CD4-positive, alpha-beta T cell treated with Interferon alpha-2 for 1 hour (primary cell): Measurements from ENCODE around the gene GPR141.

Experiments
- DNase-seq, 2 donors: peaks; one replicate each; pipeline ENCODE4 v3.0.0-alpha.2; 2020 to 2022

GPR141 gene

GRCh38 chr7:37732888-37733287 is 49.3 kb downstream of the GPR141 start:
- no peak for DNase-seq

GRCh38 chr7:37735196-37735595 is 51.6 kb downstream of the GPR141 start:
- no peak for DNase-seq

DNA sequence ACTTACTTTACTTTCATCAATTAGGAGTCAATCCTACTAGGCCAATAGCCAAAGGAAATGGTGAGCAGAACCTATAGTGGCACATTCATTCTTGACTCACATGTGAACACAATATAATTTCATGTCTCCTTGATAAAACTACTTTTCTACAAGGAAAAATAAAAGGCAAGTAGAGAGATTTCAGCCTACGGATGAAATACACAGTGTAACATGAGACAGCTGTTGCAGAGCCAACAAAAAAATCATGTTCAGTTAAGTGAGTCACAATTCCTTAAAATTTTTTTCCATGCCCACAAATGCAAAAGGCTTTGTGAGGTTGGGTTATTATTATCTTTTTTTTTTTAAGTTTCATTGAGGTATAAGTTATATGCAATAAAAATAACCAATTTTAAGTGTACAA is 54.8 kb downstream of the GPR141 start:
- no peak for DNase-seq

DNA sequence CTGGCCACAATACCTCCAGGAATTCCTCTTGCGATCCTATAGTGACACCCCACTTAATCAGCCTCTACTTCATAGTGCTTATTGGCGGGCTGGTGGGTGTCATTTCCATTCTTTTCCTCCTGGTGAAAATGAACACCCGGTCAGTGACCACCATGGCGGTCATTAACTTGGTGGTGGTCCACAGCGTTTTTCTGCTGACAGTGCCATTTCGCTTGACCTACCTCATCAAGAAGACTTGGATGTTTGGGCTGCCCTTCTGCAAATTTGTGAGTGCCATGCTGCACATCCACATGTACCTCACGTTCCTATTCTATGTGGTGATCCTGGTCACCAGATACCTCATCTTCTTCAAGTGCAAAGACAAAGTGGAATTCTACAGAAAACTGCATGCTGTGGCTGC is 56.8 kb downstream of the GPR141 start:
- DNase-seq: no peak

DNA sequence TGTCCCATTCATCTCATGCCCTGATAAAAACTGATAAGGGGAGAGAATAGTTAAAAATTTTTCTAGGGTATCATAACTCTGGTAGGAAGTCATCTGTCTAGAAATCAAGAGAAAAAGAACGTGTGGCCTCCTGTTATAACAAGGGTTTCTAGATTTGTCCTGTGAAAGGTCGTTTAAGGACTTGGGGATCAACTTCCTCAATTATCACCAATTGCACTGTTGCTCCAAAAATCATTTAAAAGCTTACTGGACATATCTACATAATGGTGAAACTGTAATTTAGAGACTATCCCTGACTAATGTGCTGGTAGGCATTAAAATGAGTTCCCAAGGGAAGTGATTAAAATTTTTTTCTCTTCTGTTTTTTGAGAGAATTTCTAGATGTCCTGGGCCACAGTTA is 58.2 kb downstream of the GPR141 start:
- no peak for DNase-seq

- no peak for DNase-seq
Measured at GRCh38 chr7:37751096-37751495, 67.5 kb downstream of the GPR141 start.

DNA sequence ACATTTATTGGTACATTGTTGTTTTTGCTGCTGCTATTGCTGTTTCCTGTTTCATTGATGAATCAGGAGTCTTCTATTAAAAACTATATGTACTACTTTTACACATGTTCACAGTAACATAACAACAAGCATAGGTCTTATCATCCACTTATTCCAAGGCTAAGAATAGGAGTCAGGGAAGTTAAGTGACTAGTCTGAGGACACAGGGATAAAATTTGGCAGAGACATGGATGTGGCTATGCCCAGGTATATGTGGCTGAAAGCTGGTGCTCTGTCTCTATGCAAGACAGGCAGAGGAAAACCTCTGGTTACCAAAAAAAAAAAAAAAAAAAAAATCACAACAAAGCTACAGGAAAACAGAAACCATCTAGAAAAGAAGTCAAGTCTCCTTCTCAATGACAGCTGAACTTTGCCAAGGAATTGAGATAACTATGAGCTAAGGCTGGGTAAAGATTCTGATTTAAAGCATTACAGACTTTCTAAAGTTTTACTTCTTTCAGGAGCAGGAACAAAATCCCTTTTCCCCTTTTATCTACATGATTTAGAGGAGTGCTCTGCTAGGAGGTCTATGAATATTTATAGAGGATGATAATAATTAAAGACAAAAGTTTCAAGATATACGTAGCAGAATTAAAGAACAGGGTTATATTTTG is 70.0 kb downstream of the GPR141 start:
- DNase-seq: no peak

DNA sequence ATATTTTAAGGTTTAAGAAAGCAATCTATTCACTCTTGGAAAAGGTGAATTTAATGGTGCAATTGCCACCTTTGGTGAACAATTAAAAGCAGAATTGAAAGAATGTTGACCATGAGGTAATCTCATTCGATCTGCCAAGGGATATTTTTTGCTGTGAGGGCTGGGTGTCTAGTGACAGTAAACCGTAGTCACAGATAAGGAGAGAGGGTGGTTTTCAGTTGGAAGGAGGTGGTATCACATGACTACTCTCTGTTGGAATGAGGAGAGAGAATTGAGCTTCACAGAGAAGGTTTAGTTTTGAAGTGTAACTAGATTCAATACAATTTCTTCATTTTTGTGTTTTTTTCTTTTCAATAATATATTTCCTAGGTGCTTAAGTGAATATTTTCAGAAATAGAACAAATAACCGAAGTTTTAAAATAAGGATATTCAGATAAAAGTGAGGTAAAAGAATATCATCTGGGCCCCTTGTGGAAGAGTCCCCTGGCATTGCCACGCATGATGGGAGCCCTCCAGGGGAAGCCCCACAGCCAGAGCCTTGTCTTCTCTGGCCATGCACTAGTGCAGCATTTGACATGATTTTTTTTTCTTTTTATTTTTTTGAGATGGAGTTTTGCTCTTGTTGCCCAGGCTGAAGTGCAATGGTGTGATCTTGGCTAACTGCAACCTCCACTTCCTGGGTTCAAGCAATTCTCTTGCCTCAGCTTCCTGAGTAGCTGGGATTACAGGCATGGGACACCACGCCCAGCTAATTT is 73.4 kb downstream of the GPR141 start:
- no peak for DNase-seq

DNA sequence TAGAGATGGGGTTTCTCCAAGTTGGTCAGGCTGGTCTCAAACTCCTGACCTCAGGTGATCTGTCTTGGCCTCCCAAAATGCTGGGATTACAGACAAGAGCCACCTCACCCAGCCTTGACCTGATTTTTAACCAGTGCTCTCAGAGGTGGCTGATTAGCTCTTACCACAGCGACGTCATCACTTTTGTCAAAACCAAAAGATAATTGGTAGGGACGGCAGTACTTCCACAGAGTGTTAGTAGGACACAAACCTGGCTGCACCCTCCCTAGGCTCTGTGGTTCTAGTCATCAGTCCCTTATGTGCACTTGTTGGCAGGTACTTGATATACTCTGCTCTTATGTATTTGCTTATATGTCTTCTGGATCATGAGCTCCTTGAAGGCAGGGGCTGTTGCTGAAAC is 74.0 kb downstream of the GPR141 start:
- DNase-seq: peak in 1 of 2 donors; percentile 2

- DNase-seq: no peak
Measured at GRCh38 chr7:37758501-37759045, 75.0 kb downstream of the GPR141 start.

- no peak for DNase-seq
Measured at GRCh38 chr7:37759526-37759925, 76.0 kb downstream of the GPR141 start.

GRCh38 chr7:37765421-37765829 is 81.9 kb downstream of the GPR141 start:
- no peak for DNase-seq

DNA sequence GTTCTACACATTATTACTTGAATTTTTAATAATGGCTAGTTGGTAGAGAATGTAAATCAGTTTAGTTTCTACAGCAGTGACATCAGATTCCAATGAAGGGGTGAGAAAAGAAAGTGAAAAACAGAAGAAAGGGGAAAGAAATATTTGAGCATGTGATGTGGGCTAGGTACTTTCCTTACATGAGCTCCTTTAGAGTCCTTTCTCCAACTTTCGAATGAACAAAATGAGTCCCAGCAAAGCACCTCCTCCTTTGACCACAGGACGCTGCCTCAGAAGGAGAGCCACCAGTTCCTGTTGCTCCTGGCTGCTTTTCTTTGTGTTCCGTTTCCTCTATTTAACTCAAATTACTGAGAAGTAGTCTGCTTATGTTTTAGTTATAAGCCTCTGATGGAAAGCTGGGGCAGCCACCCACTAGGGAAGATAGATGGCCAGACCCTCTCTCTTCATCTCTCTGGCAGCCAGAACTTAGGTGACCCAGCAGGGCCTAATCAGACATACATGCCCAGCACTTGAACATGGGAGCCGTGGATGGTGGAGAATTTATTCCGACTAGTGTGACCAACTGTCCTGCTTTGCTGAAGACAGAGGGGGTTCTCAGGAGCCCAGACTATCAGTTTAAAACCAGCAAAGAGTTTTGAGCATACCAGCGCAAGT is 82.4 kb downstream of the GPR141 start:
- DNase-seq: peak; percentile 19 to 51

- DNase-seq: no peak
Measured at GRCh38 chr7:37768611-37769010, 85.0 kb downstream of the GPR141 start.

DNA sequence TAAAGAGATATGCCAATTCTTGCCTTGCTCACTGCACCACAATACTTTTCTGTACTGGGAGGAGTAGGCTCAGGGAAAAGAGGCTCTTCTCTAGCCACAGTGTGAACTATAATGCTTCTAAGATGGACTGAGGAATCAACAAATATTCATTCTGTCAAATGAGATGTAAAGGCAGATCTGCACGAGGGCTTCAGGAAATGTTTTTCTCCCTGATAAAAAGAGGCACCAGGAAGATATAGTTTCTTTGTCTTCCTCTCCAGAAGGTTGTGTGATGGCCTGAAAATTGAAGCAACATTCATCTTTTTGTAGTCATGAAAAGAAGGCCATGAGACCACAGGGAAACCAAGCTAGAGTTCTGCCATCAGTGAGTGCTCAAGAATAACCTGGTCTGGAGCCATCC is 85.7 kb downstream of the GPR141 start:
- no peak for DNase-seq

DNA sequence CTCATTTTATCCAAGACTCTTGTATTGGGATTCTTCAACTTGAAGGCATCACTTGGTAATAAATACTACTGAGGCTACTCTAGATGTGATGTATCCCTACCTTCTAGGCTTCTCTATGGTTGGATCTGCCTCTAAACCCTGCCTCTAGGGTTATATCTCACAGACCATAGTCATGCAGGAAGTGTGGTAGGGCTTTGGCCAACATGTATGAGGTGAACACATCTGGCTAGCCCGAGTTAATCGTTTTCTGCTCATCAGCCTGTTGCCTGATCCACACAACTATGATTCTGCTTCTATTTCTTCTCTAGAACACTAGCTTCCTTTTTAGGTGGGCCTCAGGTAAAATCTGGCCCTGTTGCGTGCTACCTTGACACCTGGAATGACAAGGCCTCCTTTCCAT is 86.2 kb downstream of the GPR141 start:
- no peak for DNase-seq

GRCh38 chr7:37770838-37771237 is 87.3 kb downstream of the GPR141 start:
- DNase-seq: no peak

- DNase-seq: no peak
Measured at GRCh38 chr7:37771342-37771741, 87.8 kb downstream of the GPR141 start.

DNA sequence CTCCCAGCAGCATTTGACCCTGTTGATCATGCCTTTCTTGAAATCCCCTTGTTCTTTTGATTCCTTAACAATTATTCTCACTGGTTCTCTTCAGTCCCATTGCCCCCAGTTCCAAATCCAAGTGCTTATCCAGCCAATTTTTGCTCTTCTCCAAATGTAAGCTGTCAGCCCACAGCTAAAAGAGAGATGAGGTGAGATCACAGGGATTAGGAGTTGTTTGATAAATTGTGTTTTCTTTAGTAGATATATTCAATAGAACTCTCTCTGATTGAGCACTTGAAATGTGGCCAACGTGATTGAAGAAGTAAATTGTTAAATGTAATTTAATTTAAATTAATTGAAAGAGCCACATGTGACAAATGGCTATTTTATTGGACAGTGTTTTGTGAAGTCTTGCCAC is 88.2 kb downstream of the GPR141 start:
- no peak for DNase-seq

DNA sequence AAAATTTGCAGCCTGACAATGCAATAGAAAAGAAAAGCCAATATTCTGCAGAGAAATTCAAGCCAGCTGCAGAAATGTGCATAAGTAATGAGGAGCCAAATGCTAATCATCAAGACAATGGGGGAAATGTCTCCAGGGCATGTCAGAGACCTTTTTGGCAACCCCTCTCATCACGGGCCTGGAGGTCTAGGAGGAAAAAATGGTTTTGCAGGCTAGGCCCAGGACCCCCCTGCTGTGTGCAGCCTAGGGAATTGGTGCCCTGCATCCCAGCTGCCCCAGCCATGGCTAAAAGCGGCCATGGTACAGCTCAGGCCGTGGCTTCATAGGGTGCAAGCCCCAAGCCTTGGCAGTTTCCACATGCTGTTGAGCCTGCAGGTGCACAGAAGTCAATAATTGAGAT is 92.4 kb downstream of the GPR141 start:
- no peak for DNase-seq

DNA sequence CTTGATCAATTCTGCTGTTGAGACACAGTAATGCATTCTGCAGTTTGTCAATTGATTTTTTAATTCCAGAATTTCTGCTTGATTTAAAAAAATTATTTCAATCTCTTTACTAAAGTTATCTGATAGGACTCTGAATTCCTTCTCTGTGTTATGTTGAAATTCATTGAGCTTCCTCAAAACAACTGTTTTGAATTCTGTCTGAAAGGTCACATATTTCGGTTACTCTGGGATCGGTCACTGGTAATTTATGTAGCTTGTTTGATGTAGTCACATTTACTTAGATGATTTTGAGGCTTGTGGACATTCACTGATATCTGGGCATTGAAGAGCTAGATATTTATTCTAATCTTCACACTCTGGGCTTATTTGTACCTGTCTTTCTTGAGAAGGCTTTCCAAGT is 97.6 kb downstream of the GPR141 start:
- no peak for DNase-seq

DNA sequence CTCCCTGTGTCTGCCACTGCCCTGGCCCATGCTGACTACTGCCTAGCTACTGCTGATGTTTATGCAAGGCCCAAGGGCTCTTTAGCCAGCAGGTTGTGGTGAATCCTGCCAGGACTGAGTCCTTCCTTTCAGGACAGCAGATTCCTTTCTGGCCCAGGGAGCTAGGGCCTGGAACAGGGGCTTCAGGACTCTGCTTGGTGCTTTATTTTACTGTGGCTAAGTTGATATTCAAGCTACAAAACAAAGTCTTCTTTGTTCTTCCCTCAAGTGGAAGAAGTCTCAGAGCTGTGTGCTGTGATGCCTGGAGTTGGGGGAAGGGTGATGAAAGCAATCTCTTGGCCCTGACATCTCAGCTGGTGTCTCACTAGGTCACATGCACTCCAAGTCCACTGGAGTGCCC is 98.6 kb downstream of the GPR141 start:
- no peak for DNase-seq

GRCh38 chr7:37784015-37784414 is 100.4 kb downstream of the GPR141 start:
- DNase-seq: no peak
